ENCODE results near the gene FOXP1.

Gene FOXP1

GRCh38 chr3:70988111-70988510, 595.4 kb downstream of the FOXP1 start:
- H3K4me3 ChIP-seq (ENCODE audit: control insufficient read depth, low read depth, low read length), result no peak overlapping the region
- no peak for TF ChIP-seq CTCF (conservative IDR thresholded peaks at IDR 0.05; ENCODE audit: control insufficient read depth, insufficient read depth, low read depth, low read length)
- DNase-seq (ENCODE audit: low read depth), result no peak

GRCh38 chr3:70985572-70985971, 598.0 kb downstream of the FOXP1 start:
- DNase-seq (ENCODE audit: low read depth), result no peak
- H3K4me3 ChIP-seq (ENCODE audit: control insufficient read depth, low read depth, low read length), result no peak overlapping the region
- no peak for TF ChIP-seq CTCF (conservative IDR thresholded peaks at IDR 0.05; ENCODE audit: control insufficient read depth, insufficient read depth, low read depth, low read length)

GRCh38 chr3:70984776-70985482, 598.6 kb downstream of the FOXP1 start:
- no peak for TF ChIP-seq CTCF (conservative IDR thresholded peaks at IDR 0.05; ENCODE audit: control insufficient read depth, insufficient read depth, low read depth, low read length)
- H3K4me3 ChIP-seq (ENCODE audit: control insufficient read depth, low read depth, low read length), result no peak overlapping the region
- peak; percentile 49 for DNase-seq (ENCODE audit: low read depth)

DNA sequence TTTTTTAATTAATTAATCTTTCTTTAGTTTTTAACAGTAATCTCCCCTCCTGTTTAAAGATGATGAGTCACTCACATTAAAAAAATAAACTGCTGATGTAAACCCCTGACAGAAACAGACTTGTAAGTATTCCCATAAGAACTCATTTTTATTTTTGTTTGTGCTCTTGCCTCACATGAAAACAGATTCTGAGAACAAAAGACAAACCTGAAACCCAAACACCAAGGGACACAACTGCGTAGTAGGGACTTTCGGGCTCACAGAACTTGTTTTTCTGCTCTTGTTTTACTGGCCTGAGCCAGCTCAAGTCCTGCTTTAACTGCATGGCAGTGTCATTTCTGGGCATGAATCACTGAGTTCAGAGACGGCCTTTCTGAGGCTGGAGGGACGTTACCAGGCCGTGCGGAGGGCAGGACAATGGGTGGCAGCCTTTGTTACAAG, 600.8 kb downstream of the FOXP1 start:
- no peak for TF ChIP-seq CTCF (conservative IDR thresholded peaks at IDR 0.05; ENCODE audit: control insufficient read depth, insufficient read depth, low read depth, low read length)
- H3K4me3 ChIP-seq (ENCODE audit: control insufficient read depth, low read depth, low read length), result no peak overlapping the region
- peak; percentile 91 for DNase-seq (ENCODE audit: low read depth)

- H3K4me3 ChIP-seq (ENCODE audit: control insufficient read depth, low read depth, low read length), result no peak overlapping the region
- no peak for TF ChIP-seq CTCF (conservative IDR thresholded peaks at IDR 0.05; ENCODE audit: control insufficient read depth, insufficient read depth, low read depth, low read length)
- DNase-seq (ENCODE audit: low read depth), result peak; percentile 63
These were observed 601.2 kb downstream of the FOXP1 start for GRCh38 chr3:70982284-70982683.

- DNase-seq (ENCODE audit: low read depth), result no peak
- TF ChIP-seq CTCF (conservative IDR thresholded peaks at IDR 0.05; ENCODE audit: control insufficient read depth, insufficient read depth, low read depth, low read length), result no peak
- no peak overlapping the region for H3K4me3 ChIP-seq (ENCODE audit: control insufficient read depth, low read depth, low read length)
These were observed 602.2 kb downstream of the FOXP1 start for GRCh38 chr3:70981231-70981880.
